Testis (tissue), 3 donors: Measurements from ENCODE around the gene IKZF1. TPM values are rescaled to one million over a fixed set of nuclear protein-coding genes. Genes with fewer than 3 reads are reported as not detected.

ENCODE experiments used
- DNase-seq: peaks from one replicate; pipeline ENCODE4 v3.0.0-alpha.2; 2019
- H3K27ac ChIP-seq, 2 donors: fragments of 200-600 bp; sonication (generic); one replicate each; pipeline ENCODE4 v1.5.1; 2019
- H3K27me3 ChIP-seq: fragments of 200-600 bp; sonication (generic); one replicate; pipeline ENCODE4 v1.5.1; 2019
- H3K36me3 ChIP-seq: fragments of 200-600 bp; sonication (generic); one replicate; pipeline ENCODE4 v1.5.1; 2017; ENCODE audit warnings: low read depth; ENCODE audit errors: missing control alignments
- H3K4me1 ChIP-seq: fragments of 200-600 bp; sonication (generic); one replicate; pipeline ENCODE4 v1.5.1; 2019
- H3K4me3 ChIP-seq, 2 donors: fragments of 200-600 bp; sonication (generic); one replicate each; pipeline ENCODE4 v1.5.1; 2017 to 2019
- H3K9me3 ChIP-seq: fragments of 200-600 bp; sonication (generic); one replicate; pipeline ENCODE4 v1.5.1; 2017
- CTCF ChIP-seq, 3 experiments: fragments of 450-650 bp in 2 of 3; fragments of 200-600 bp in 1 of 3; sonication (generic) in 1 of 3; IDR thresholded peaks; one replicate each; pipeline ENCODE4 v1.5.1; 2016 to 2019; ENCODE audit warnings: antibody characterized with exemption in 3 of 3, mild to moderate bottlenecking in 2 of 3, moderate library complexity in 1 of 3
- POLR2A ChIP-seq: fragments of 450-650 bp; IDR thresholded peaks from one replicate; pipeline ENCODE4 v1.6.1; 2017; ENCODE audit warnings: antibody characterized with exemption, mild to moderate bottlenecking, moderate library complexity
- WGBS, 2 donors: methylation state at CpG; one replicate each; pipeline ENCODE4 v1.1.5; 2018; 5-methylcytosine and 5-hydroxymethylcytosine counted together
- intact Hi-C: fragments of 100-400 bp; cut with DNase I; formaldehyde crosslinking; loops from one replicate; pipeline ENCODE4 v1.15.1; 2023; ENCODE audit warnings: low total_unique reads
- polyA plus RNA-seq: library from polyadenylated mRNA; stranded (reverse); fragments of 350-450 nt; fragmentation: Illumina TruSeq; extraction: RNeasy Lipid Tissue Mini Kit (QIAGEN cat#74804); gene quantifications from one replicate; pipeline ENCODE4 v1.2.3, GENCODE V29; 2014; ENCODE audit warnings: low read depth, low replicate concordance; ENCODE audit not compliant: insufficient read depth
- total RNA-seq, 2 donors: library from RNA; depleted of rRNA; stranded (reverse); fragments of >200 nt; gene quantifications; one replicate each; pipeline ENCODE4 v1.2.3, GENCODE V29; 2016

The IKZF1 gene
- total and polyA plus RNA-seq, 3 donors from 2014 or later, result 4.2 to 10.4 (median 9.9) TPM

GRCh38 chr7:50315739-50316671 lies 11.5 kb downstream of the IKZF1 start:
- no peak for DNase-seq
- no peaks in the 10 kb centered on the region for H3K27me3 ChIP-seq
- intact Hi-C loops, result no loop called here
- TF ChIP-seq POLR2A, result no peak
- TF ChIP-seq CTCF (IDR thresholded peaks at IDR 0.05), result no peak
- no peaks in the 10 kb centered on the region for H3K9me3 ChIP-seq
- H3K4me1 ChIP-seq, result no peaks in the 10 kb centered on the region
- H3K36me3 ChIP-seq, result no peaks in the 10 kb centered on the region
- no peak overlapping the region for H3K4me3 ChIP-seq
- WGBS, 2 donors, result 69 to 75% methylated on average over 13 to 14 of the region's 14 CpGs
- no peak overlapping the region for H3K27ac ChIP-seq

GRCh38 chr7:50317221-50317678 lies 12.7 kb downstream of the IKZF1 start:
- Histone ChIP-seq H3K9me3 (no peaks in the 10 kb centered on the region), H3K4me1 (no peaks in the 10 kb centered on the region), H3K27ac (no peak overlapping the region), H3K36me3 (no peaks in the 10 kb centered on the region), H3K27me3 (no peaks in the 10 kb centered on the region), H3K4me3 (no peak overlapping the region)
- intact Hi-C loops, result no loop called here
- DNase-seq, result no peak
- TF ChIP-seq POLR2A (no peak), CTCF (IDR thresholded peaks at IDR 0.05) (no peak)
- WGBS, 2 donors, result 88 to 91% methylated on average over 7 of the region's 7 CpGs

DNA sequence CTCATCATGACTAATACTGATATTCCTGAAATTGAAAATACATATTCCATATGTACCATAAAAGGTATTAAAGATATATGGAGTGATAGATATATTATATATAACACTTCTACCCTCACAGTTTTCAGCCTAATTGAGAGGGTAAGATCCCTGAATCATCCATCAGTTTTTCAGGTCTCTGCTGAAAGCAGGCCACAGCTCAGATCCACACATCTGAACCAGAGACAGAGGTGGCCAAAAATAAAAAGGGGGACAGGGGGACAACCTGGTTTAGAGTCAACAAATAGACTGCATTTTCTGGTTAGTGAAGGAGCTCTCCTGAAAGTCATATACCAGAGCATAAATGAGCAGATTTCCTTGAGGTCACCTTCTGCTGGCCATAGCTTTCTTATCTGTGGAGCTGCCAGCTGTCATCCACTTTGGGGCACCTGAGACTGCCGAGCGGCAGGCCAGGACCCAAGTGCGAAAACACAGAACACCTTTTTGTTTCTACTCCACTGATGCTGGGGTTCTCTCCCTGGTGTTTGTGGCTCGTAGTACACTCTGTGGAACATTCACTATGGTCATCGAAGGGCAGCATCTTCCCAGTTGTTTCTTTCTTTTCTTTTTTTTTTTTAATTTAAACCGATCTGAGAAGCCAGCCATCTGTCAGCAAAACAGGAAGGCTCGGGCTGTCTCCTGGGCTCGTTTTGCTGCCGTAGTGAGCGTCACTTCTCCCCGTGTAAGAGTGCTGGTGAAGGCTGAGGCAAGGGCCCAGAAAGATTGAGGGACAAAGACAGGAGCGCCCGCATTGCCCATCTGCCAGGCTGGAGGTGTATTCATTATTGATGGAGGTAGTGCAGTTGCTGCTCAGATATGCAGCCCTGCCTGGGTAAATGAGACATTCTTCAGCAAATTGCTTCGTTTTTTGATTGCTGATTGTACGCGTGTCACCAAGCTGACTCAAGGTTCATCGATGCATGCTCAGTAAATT lies 13.5 kb downstream of the IKZF1 start:
- H3K4me1 ChIP-seq, result no peaks in the 10 kb centered on the region
- H3K36me3 ChIP-seq, result no peaks in the 10 kb centered on the region
- TF ChIP-seq POLR2A (no peak), CTCF (IDR thresholded peaks at IDR 0.05) (no peak)
- WGBS, 2 donors, result 79 to 87% methylated on average over 17 of the region's 17 CpGs
- intact Hi-C loops, result no loop called here
- H3K27me3 ChIP-seq, result no peaks in the 10 kb centered on the region
- H3K27ac ChIP-seq, result no peak overlapping the region
- no peak overlapping the region for H3K4me3 ChIP-seq
- no peaks in the 10 kb centered on the region for H3K9me3 ChIP-seq
- no peak for DNase-seq

GRCh38 chr7:50321487-50322067 lies 17.1 kb downstream of the IKZF1 start:
- TF ChIP-seq POLR2A, result no peak
- TF ChIP-seq CTCF (IDR thresholded peaks at IDR 0.05), result no peak
- no peaks in the 10 kb centered on the region for H3K36me3 ChIP-seq

More at GRCh38 chr7:50321487-50322067, 17.1 kb downstream of the IKZF1 start:
- intact Hi-C loops, result no loop called here
- no peak for DNase-seq
- Histone ChIP-seq H3K4me1 (no peaks in the 10 kb centered on the region), H3K4me3 (no peak overlapping the region), H3K27me3 (no peaks in the 10 kb centered on the region), H3K27ac (no peak overlapping the region), H3K9me3 (no peaks in the 10 kb centered on the region)
- WGBS, 2 donors, result 80 to 83% methylated on average over 6 of the region's 6 CpGs
